ENCODE data around the gene PHAF1. TPM values are rescaled to one million over a fixed set of nuclear protein-coding genes. Genes with fewer than 3 reads are reported as not detected.

The PHAF1 gene
- total and polyA plus RNA-seq, 2 of the 8 experiments (the other 6 are each of a cell fraction or from before 2014, with no cell fraction given), result 18.6 to 26.4 TPM

- no peak for TF ChIP-seq RBBP5 (IDR thresholded peaks at IDR 0.05; ENCODE audit: borderline replicate concordance, low read depth, low read length)
- TF ChIP-seq SAP30 (IDR thresholded peaks at IDR 0.05; ENCODE audit: insufficient read depth, insufficient replicate concordance, low read length), result no peak
- TF ChIP-seq CBX8 (IDR thresholded peaks at IDR 0.05; ENCODE audit: borderline replicate concordance, low read depth, low read length), result no peak
- TF ChIP-seq TBP (IDR thresholded peaks at IDR 0.05; ENCODE audit: low read depth, low read length), result peak; percentile 39; the same call in 1 of the 2 replicates
- no peak for TF ChIP-seq BACH1 (IDR thresholded peaks at IDR 0.05; ENCODE audit: low read length)
- TF ChIP-seq SP2 (IDR thresholded peaks at IDR 0.05; ENCODE audit: low read length), result no peak
- peak; percentile 70 for TF ChIP-seq EZH2 (IDR thresholded peaks at IDR 0.05; ENCODE audit: low read depth, low read length, severe bottlenecking)
- TF ChIP-seq HDAC6 (IDR thresholded peaks at IDR 0.05; ENCODE audit: low read depth, low read length), result no peak
- TF ChIP-seq CEBPB (IDR thresholded peaks at IDR 0.05; ENCODE audit: low read depth, low read length), result no peak
- TF ChIP-seq RAD21 (IDR thresholded peaks at IDR 0.05 in 1 of 2, conservative IDR thresholded peaks at IDR 0.05 in 1 of 2; ENCODE audit: low read depth in 2 of 2, low read length in 2 of 2), result peak; percentile 84 to 91
- TF ChIP-seq TCF12 (IDR thresholded peaks at IDR 0.05; ENCODE audit: low read depth, low read length), result 0 out of 2 replicates have a peak, but pooled peaks have one; percentile 58
- no peak for TF ChIP-seq FOSL1 (IDR thresholded peaks at IDR 0.05; ENCODE audit: insufficient read depth, low read depth, low read length)
- no peak for TF ChIP-seq RXRA (IDR thresholded peaks at IDR 0.05; ENCODE audit: insufficient read depth, low read depth, low read length)
- no peak for TF ChIP-seq JUN (IDR thresholded peaks at IDR 0.05; ENCODE audit: low read depth, low read length)
- TF ChIP-seq KDM4A (IDR thresholded peaks at IDR 0.05; ENCODE audit: low read depth, low read length, severe bottlenecking), result peak; percentile 54
- no peak for TF ChIP-seq SIRT6 (IDR thresholded peaks at IDR 0.05; ENCODE audit: low read length)
- TF ChIP-seq JUND (IDR thresholded peaks at IDR 0.05; ENCODE audit: low read length), result no peak
- TF ChIP-seq HDAC2 (IDR thresholded peaks at IDR 0.05; ENCODE audit: borderline replicate concordance in 1 of 2, low read depth in 2 of 2, low read length in 2 of 2), result no peak
- TF ChIP-seq EGR1 (IDR thresholded peaks at IDR 0.05; ENCODE audit: borderline replicate concordance, low read depth, low read length), result peak; percentile 28; the same call in 1 of the 2 replicates
- no peak for TF ChIP-seq CBX5 (IDR thresholded peaks at IDR 0.05; ENCODE audit: low read depth, low read length)
- TF ChIP-seq SRF (IDR thresholded peaks at IDR 0.05; ENCODE audit: low read depth, low read length), result peak; percentile 72
- no peak for TF ChIP-seq SP1 (IDR thresholded peaks at IDR 0.05; ENCODE audit: low read depth, low read length)
- no peak for TF ChIP-seq POLR2A (IDR thresholded peaks at IDR 0.05; ENCODE audit: control extremely low read depth in 1 of 2, low read depth in 2 of 2, low read length in 2 of 2)
- peak; percentile 64 for TF ChIP-seq TAF7 (optimal IDR thresholded peaks at IDR 0.05; ENCODE audit: borderline replicate concordance, low read depth, low read length)
Measured at GRCh38 chr16:67155295-67156142, 45.8 kb downstream of the PHAF1 start (continued).

Data from H1 (cell line).